ENCODE results near the gene PRICKLE1. TPM values are rescaled to one million over a fixed set of nuclear protein-coding genes. Genes with fewer than 3 reads are reported as not detected.
A peak's percentile ranks its signal among the peaks of the same experiment; 100 is the strongest.

Gene PRICKLE1
- total and polyA plus RNA-seq, 2 experiments from 2014 or later = 7.7 to 51.7 TPM

DNA sequence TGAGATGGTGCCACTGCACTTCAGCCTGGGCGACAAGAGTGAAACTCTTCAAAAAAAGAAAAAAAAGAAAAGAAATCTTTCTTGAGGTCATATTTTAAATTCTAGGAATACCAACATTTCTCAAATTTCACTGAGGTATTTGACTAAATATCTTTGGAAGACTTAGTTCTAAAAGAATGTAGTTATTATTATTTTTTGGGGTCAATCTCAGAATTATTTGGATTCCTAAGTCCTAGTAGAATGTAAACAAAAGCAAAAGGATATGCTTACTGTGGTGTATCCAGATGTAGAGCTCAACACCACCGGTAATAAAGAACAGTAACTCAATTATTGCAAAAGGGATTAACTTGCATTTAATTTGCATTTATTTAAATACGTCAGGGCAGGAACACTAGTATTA lies 25.0 kb downstream of the PRICKLE1 start:
- peaks cover 9% of the 10 kb centered on the region; the same call in 1 of the 2 replicates for H3K27me3 ChIP-seq (ENCODE audit: insufficient read depth)
- peaks cover 18% of the 10 kb centered on the region for H3K36me3 Mint-ChIP-seq (ENCODE audit: low read depth)
- no peak overlapping the region for H2AFZ ChIP-seq
- H3K27ac Mint-ChIP-seq = no peak overlapping the region
- peaks cover 23% of the 10 kb centered on the region for H3K4me1 Mint-ChIP-seq
- DNase-seq (ENCODE audit: low spot score) (no peak), ATAC-seq (no peak)
- H3F3A ChIP-seq (replicated peaks; ENCODE audit: low read depth) = no peaks in the 10 kb centered on the region
- no peak overlapping the region for H3K4me3 ChIP-seq
- peaks cover 17% of the 10 kb centered on the region; the same call in 2 of the 3 replicates for H3K9me3 Mint-ChIP-seq
- H3K4me2 ChIP-seq = peak overlapping the region; percentile 7; the same call in 1 of the 2 replicates
- TF ChIP-seq CREB1 (CRISPR knock-in tag; IDR thresholded peaks at IDR 0.05; ENCODE audit: low read depth) (no peak), JUNB (IDR thresholded peaks at IDR 0.05; ENCODE audit: unreplicated experiment) (no peak), ZNF114 (CRISPR knock-in tag; IDR thresholded peaks at IDR 0.05) (no peak), EZH2phosphoT487 (IDR thresholded peaks at IDR 0.05; ENCODE audit: unreplicated experiment) (no peak), POLR2AphosphoS5 (IDR thresholded peaks at IDR 0.05; ENCODE audit: low read depth) (no peak), CTCF (conservative IDR thresholded peaks at IDR 0.05; ENCODE audit: low read depth in 2 of 2) (no peak), NANOG (IDR thresholded peaks at IDR 0.05; ENCODE audit: borderline replicate concordance) (no peak)
- TF ChIP-seq, protein P1, sequence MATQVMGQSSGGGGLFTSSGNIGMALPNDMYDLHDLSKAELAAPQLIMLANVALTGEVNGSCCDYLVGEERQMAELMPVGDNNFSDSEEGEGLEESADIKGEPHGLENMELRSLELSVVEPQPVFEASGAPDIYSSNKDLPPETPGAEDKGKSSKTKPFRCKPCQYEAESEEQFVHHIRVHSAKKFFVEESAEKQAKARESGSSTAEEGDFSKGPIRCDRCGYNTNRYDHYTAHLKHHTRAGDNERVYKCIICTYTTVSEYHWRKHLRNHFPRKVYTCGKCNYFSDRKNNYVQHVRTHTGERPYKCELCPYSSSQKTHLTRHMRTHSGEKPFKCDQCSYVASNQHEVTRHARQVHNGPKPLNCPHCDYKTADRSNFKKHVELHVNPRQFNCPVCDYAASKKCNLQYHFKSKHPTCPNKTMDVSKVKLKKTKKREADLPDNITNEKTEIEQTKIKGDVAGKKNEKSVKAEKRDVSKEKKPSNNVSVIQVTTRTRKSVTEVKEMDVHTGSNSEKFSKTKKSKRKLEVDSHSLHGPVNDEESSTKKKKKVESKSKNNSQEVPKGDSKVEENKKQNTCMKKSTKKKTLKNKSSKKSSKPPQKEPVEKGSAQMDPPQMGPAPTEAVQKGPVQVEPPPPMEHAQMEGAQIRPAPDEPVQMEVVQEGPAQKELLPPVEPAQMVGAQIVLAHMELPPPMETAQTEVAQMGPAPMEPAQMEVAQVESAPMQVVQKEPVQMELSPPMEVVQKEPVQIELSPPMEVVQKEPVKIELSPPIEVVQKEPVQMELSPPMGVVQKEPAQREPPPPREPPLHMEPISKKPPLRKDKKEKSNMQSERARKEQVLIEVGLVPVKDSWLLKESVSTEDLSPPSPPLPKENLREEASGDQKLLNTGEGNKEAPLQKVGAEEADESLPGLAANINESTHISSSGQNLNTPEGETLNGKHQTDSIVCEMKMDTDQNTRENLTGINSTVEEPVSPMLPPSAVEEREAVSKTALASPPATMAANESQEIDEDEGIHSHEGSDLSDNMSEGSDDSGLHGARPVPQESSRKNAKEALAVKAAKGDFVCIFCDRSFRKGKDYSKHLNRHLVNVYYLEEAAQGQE (IDR thresholded peaks at IDR 0.05; ENCODE audit: unreplicated experiment) = no peak
- no peaks in the 10 kb centered on the region for H4K20me1 ChIP-seq (replicated peaks; ENCODE audit: insufficient read depth)
- no peak overlapping the region for H3K27ac ChIP-seq (ENCODE audit: low read depth)
- peaks cover 8% of the 10 kb centered on the region for H3K27me3 Mint-ChIP-seq (ENCODE audit: insufficient read depth, low read depth, poor library complexity)
- H3K4me1 ChIP-seq (ENCODE audit: insufficient read depth) = peaks cover 17% of the 10 kb centered on the region
- H3K36me3 ChIP-seq (ENCODE audit: insufficient read depth) = no peaks in the 10 kb centered on the region
- H3K4me3 Mint-ChIP-seq = no peak overlapping the region
- H3K79me2 ChIP-seq (replicated peaks; ENCODE audit: insufficient read depth) = no peaks in the 10 kb centered on the region
- H3K9me2 ChIP-seq (ENCODE audit: insufficient read depth) = no peaks in the 10 kb centered on the region

DNA sequence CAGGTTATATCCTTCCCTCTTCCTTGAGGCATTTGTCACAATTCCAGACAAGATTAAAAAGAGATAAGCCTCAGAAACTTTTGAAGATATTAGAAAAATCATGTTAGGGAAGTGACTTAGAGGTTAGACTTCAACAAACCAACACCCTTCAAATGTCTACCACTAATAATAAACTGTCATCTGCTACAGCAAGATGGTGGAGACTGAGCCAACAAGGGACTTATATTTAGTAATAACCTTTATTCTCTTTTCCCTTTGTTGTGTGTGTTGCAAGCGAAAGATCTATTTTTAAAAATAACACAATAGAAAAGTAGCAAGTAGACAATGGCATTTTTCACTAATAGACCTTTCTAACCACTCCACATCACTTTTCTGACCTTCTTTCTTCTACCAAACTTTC lies 28.6 kb downstream of the PRICKLE1 start:
- no peaks in the 10 kb centered on the region for H3K9me2 ChIP-seq (ENCODE audit: insufficient read depth)
- peaks cover 7% of the 10 kb centered on the region; the same call in 1 of the 2 replicates for H3K27me3 ChIP-seq (ENCODE audit: insufficient read depth)
- no peak overlapping the region for H3K27ac ChIP-seq (ENCODE audit: low read depth)
- H3K4me2 ChIP-seq = no peak overlapping the region
- Mint-ChIP-seq H3K4me3 (no peak overlapping the region), H3K36me3 (ENCODE audit: low read depth) (peaks cover 12% of the 10 kb centered on the region), H3K9me3 (peaks cover 9% of the 10 kb centered on the region; the same call in 2 of the 3 replicates), H3K27me3 (ENCODE audit: insufficient read depth, low read depth, poor library complexity) (peaks cover 6% of the 10 kb centered on the region), H3K4me1 (peaks cover 26% of the 10 kb centered on the region), H3K27ac (no peak overlapping the region)
- H3K4me3 ChIP-seq = no peak overlapping the region
- peaks cover 21% of the 10 kb centered on the region for H3K4me1 ChIP-seq (ENCODE audit: insufficient read depth)
- ATAC-seq (no peak), DNase-seq (ENCODE audit: low spot score) (no peak)
- no peaks in the 10 kb centered on the region for H3K36me3 ChIP-seq (ENCODE audit: insufficient read depth)
- H3K79me2 ChIP-seq (replicated peaks; ENCODE audit: insufficient read depth) = no peaks in the 10 kb centered on the region
- no peaks in the 10 kb centered on the region for H4K20me1 ChIP-seq (replicated peaks; ENCODE audit: insufficient read depth)
- no peak overlapping the region for H2AFZ ChIP-seq
- H3F3A ChIP-seq (replicated peaks; ENCODE audit: low read depth) = no peaks in the 10 kb centered on the region
- TF ChIP-seq CTCF (conservative IDR thresholded peaks at IDR 0.05; ENCODE audit: low read depth in 2 of 2) (no peak), POLR2AphosphoS5 (IDR thresholded peaks at IDR 0.05; ENCODE audit: low read depth) (no peak), CREB1 (CRISPR knock-in tag; IDR thresholded peaks at IDR 0.05; ENCODE audit: low read depth) (no peak), ZNF331 (CRISPR knock-in tag; IDR thresholded peaks at IDR 0.05; ENCODE audit: low read depth) (no peak)
